Uterus (tissue), 4 donors: ENCODE results near the gene GPR62. TPM values are rescaled to one million over a fixed set of nuclear protein-coding genes. Genes with fewer than 3 reads are reported as not detected.

ENCODE experiments used
- DNase-seq, 2 donors: peaks; one replicate each; pipeline ENCODE4 v3.0.0-alpha.2; 2019 to 2020
- H3K27ac ChIP-seq, 2 donors: fragments of 200-600 bp; sonication (generic); 1 replicate in 1 of 2; 2 replicates in 1 of 2; pipeline ENCODE4 v1.5.1; 2016 to 2018
- H3K27me3 ChIP-seq, 2 donors: fragments of 200-600 bp; sonication (generic); one replicate each; pipeline ENCODE4 v1.5.1; 2018 to 2019; ENCODE audit warnings: control low read depth in 1 of 2
- H3K36me3 ChIP-seq, 2 donors: fragments of 200-600 bp; sonication (generic); one replicate each; pipeline ENCODE4 v1.5.1; 2019; ENCODE audit warnings: control low read depth in 1 of 2
- H3K4me1 ChIP-seq, 2 donors: fragments of 200-600 bp; sonication (generic); one replicate each; pipeline ENCODE4 v1.5.1; 2018 to 2019; ENCODE audit warnings: control low read depth in 1 of 2
- H3K4me3 ChIP-seq, 2 donors: fragments of 200-600 bp; sonication (generic); 1 replicate in 1 of 2; 2 replicates in 1 of 2; pipeline ENCODE4 v1.5.1; 2018 to 2019; ENCODE audit warnings: mild to moderate bottlenecking in 1 of 2
- H3K9me3 ChIP-seq, 2 donors: fragments of 200-600 bp; sonication (generic); one replicate each; pipeline ENCODE4 v1.5.1; 2019; ENCODE audit warnings: control low read depth in 1 of 2
- CTCF ChIP-seq, 4 experiments: fragments of 200-600 bp in 2 of 4; fragments of 450-650 bp in 2 of 4; sonication (generic) in 2 of 4; IDR thresholded peaks; one replicate each; pipeline ENCODE4 v1.5.1; 2016 to 2019; ENCODE audit warnings: antibody characterized with exemption in 4 of 4, mild to moderate bottlenecking in 2 of 4, moderate library complexity in 1 of 4
- POLR2A ChIP-seq, 2 donors: fragments of 450-650 bp; IDR thresholded peaks; one replicate each; pipeline ENCODE4 v1.6.1; 2016; ENCODE audit warnings: antibody characterized with exemption in 2 of 2, mild to moderate bottlenecking in 1 of 2, moderate library complexity in 1 of 2
- intact Hi-C: fragments of 100-400 bp; cut with DNase I; formaldehyde crosslinking; loops from one replicate; pipeline ENCODE4 v1.15.1; 2023; ENCODE audit warnings: low total_unique reads
- total RNA-seq, 4 donors: library from RNA; depleted of rRNA in 3 of 4; stranded (reverse); fragments of >200 nt in 3 of 4; gene quantifications; one replicate each; pipeline versions ENCODE4 v1.1.0 to v1.2.4, GENCODE V29; 2014 to 2023
- donor health status: DM: yes; HTN: yes; CAD: no.

The GPR62 gene
- total RNA-seq, 4 donors from 2014 or later = 0.28 to 8.2 (median 0.34) TPM; not detected in 1

- Histone ChIP-seq H3K27ac (no peak overlapping the region), H3K4me3 (no peak overlapping the region), H3K9me3 (no peaks in the 10 kb centered on the region), H3K27me3 (no peaks in the 10 kb centered on the region), H3K36me3 (no peaks in the 10 kb centered on the region), H3K4me1 (no peaks in the 10 kb centered on the region)
- intact Hi-C loops = no loop called here
- TF ChIP-seq CTCF (IDR thresholded peaks at IDR 0.05) (no peak), POLR2A (IDR thresholded peaks at IDR 0.05) (no peak)
- DNase-seq = no peak
These were observed 22.5 kb upstream of the GPR62 start for GRCh38 chr3:51932471-51933370.

DNA sequence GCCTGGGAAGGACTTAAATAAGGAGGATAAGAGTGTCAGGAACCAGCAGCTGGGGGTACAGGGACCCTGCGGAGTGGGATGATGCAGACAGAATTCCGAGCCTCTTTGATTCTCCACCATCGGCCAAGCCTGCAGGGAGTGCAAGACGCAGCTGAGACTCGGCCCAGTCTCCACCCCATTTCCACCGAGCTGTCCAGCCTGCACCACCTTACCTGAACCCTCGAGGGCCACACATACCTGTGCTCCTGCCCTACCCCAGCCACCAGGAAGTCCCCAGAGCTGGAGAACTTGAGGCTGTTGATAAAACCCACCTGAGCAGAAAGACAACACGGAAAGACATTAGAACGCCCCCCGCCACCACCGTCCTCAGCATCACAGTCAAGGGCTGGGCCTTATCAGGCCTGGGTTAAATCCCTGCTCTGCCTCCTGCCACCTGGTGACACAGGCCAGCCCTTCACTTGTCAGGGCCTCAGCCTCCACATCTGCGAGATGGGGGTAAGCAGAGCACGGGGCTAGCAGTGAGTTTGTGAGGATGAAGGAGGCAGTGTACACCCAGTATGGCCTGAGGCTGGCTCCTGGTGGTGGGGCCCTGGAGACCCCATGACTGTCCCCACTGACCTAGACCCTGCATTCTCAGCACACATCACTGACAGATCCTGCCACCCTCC, 21.6 kb upstream of the GPR62 start:
- no peak overlapping the region for H3K27ac ChIP-seq
- DNase-seq = no peak
- H3K4me3 ChIP-seq = no peak overlapping the region
- intact Hi-C loops = no loop called here
- TF ChIP-seq CTCF (IDR thresholded peaks at IDR 0.05) = no peak
- no peak for TF ChIP-seq POLR2A (IDR thresholded peaks at IDR 0.05)
- H3K27me3 ChIP-seq = no peaks in the 10 kb centered on the region
- no peaks in the 10 kb centered on the region for H3K36me3 ChIP-seq
- H3K4me1 ChIP-seq = no peaks in the 10 kb centered on the region
- H3K9me3 ChIP-seq = no peaks in the 10 kb centered on the region

GRCh38 chr3:51934139-51934850, 20.9 kb upstream of the GPR62 start:
- H3K27me3 ChIP-seq = no peaks in the 10 kb centered on the region
- no peaks in the 10 kb centered on the region for H3K36me3 ChIP-seq
- no peak for DNase-seq
- H3K4me1 ChIP-seq = no peaks in the 10 kb centered on the region
- intact Hi-C loops = no loop called here
- TF ChIP-seq POLR2A (IDR thresholded peaks at IDR 0.05) = no peak
- TF ChIP-seq CTCF (IDR thresholded peaks at IDR 0.05) = no peak
- H3K4me3 ChIP-seq = no peak overlapping the region
- no peak overlapping the region for H3K27ac ChIP-seq
- H3K9me3 ChIP-seq = no peaks in the 10 kb centered on the region

DNA sequence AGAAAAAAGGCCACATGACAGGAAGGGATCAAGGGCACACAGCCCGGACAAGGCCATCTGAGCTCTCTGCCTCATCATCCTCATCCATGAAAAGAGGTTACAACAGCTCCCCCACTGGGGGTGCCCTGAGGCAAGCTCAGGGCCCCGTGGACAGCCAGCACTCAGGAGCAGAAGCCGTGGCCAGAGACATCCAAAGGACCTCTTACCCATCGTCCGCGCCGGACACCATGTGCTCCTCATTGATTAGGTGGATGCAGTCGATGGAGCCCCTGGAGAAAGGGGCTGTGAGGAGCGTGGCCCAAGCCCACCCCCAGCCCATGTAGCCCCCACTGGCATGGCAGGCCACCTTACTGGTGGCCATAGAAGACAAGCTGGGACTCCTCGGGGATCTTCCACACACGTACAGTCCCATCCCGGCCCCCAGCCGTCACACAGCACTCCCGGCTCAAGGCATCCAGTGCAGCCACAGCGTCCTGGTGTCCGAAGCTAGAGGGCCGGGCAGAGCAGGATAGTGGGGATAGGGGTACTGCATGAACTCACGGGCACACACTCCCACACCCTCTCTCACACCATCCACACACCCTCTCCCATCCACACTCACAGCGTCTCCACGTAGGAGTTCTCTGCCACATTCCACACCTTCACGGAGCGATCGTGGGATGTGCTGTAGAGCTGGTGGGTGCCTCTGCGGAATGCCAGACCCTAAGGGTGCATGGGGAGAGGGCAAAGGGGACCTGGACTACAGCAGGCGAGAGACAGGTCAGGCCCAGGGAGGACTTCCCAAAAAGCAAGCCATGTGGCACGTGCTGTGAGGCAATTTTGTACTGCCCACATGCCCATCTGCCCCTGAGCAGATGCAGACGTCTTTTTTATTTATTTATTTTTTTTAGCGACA, 19.9 kb upstream of the GPR62 start:
- Histone ChIP-seq H3K4me3 (no peak overlapping the region), H3K9me3 (no peaks in the 10 kb centered on the region), H3K36me3 (no peaks in the 10 kb centered on the region), H3K4me1 (no peaks in the 10 kb centered on the region), H3K27ac (no peak overlapping the region), H3K27me3 (no peaks in the 10 kb centered on the region)
- no peak for TF ChIP-seq POLR2A (IDR thresholded peaks at IDR 0.05)
- TF ChIP-seq CTCF (IDR thresholded peaks at IDR 0.05) = no peak
- DNase-seq = no peak
- intact Hi-C loops = no loop called here
